ENCODE data around the gene IFNK.

Gene IFNK

GRCh38 chr9:27519466-27520465 lies 4.3 kb upstream of the IFNK start:
- in situ Hi-C loops (cut with MboI; ENCODE audit: low pct_unique_long_range_greater_than_20kb, low sequenced_read_pairs, unreplicated experiment) = no loop called here
- DNase-seq (ENCODE audit: low spot score) = no peak
- TF ChIP-seq CTCF (IDR thresholded peaks at IDR 0.05; ENCODE audit: extremely low read depth, insufficient read depth, missing control alignments) = no peak

GRCh38 chr9:27520986-27521385 lies 3.1 kb upstream of the IFNK start:
- no peak for DNase-seq (ENCODE audit: low spot score)
- no peak for TF ChIP-seq CTCF (IDR thresholded peaks at IDR 0.05; ENCODE audit: extremely low read depth, insufficient read depth, missing control alignments)

GRCh38 chr9:27523141-27523540 lies 949 bp upstream of the IFNK start:
- TF ChIP-seq CTCF (IDR thresholded peaks at IDR 0.05; ENCODE audit: extremely low read depth, insufficient read depth, missing control alignments) = no peak
- in situ Hi-C loops (cut with MboI; ENCODE audit: low pct_unique_long_range_greater_than_20kb, low sequenced_read_pairs, unreplicated experiment) = no loop called here

More at GRCh38 chr9:27520986-27521385, 3.1 kb upstream of the IFNK start:
- in situ Hi-C loops (cut with MboI; ENCODE audit: low pct_unique_long_range_greater_than_20kb, low sequenced_read_pairs, unreplicated experiment) = no loop called here

GRCh38 chr9:27527702-27528075 lies 3.6 kb downstream of the IFNK start:
- DNase-seq (ENCODE audit: low spot score) = no peak
- TF ChIP-seq CTCF (IDR thresholded peaks at IDR 0.05; ENCODE audit: extremely low read depth, insufficient read depth, missing control alignments) = no peak
- in situ Hi-C loops (cut with MboI; ENCODE audit: low pct_unique_long_range_greater_than_20kb, low sequenced_read_pairs, unreplicated experiment) = no loop called here

More at GRCh38 chr9:27523141-27523540, 949 bp upstream of the IFNK start:
- DNase-seq (ENCODE audit: low spot score) = no peak

GRCh38 chr9:27528076-27528885 lies 4.2 kb downstream of the IFNK start:
- no peak for TF ChIP-seq CTCF (IDR thresholded peaks at IDR 0.05; ENCODE audit: extremely low read depth, insufficient read depth, missing control alignments)
- in situ Hi-C loops (cut with MboI; ENCODE audit: low pct_unique_long_range_greater_than_20kb, low sequenced_read_pairs, unreplicated experiment) = no loop called here
- DNase-seq (ENCODE audit: low spot score) = peak; percentile 58

- TF ChIP-seq CTCF (IDR thresholded peaks at IDR 0.05; ENCODE audit: extremely low read depth, insufficient read depth, missing control alignments) = peak; percentile 1
- peak; percentile 69 for DNase-seq (ENCODE audit: low spot score)
- in situ Hi-C loops (cut with MboI; ENCODE audit: low pct_unique_long_range_greater_than_20kb, low sequenced_read_pairs, unreplicated experiment) = no loop called here
Observed at GRCh38 chr9:27528886-27529315, 4.8 kb downstream of the IFNK start.

All from GM13977 (cell line).